Loucy (cell line): Measurements from ENCODE around the gene CHMP4B.

Source experiments
- EZH2phosphoT487 ChIP-seq: fragments of 200-600 bp; IDR thresholded peaks from 2 replicates; pipeline ENCODE4 v1.6.1; 2018; ENCODE audit warnings: antibody characterized with exemption, mild to moderate bottlenecking, moderate library complexity, borderline replicate concordance
- TF ChIP-seq, protein P1 (sequence below): fragments of 200-600 bp; sonication (generic); conservative IDR thresholded peaks from 2 replicates; pipeline ENCODE4 v1.5.1; 2014; ENCODE audit warnings: mild to moderate bottlenecking, antibody characterized with exemption, low read length

DNA sequence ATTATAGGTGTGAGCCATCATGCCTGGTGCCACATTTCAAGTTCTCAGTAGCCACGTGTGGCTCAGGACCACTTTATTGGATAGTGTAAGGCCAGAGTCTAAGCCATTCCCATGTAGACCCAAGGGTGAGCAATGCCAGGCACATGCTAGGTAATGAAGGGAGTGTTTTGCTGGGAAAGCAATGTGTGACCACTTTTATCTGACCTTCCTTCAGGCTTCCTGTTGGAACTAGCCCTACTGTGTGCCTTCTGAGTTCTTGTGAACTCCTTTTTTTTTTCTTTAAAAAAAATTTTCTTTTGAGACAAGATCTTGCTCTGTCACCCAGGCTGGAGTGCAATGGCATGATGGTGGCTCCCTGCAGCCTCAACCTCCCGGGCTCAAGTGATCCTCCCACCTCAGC is 46.0 kb upstream of the CHMP4B start:
- TF ChIP-seq, protein P1, sequence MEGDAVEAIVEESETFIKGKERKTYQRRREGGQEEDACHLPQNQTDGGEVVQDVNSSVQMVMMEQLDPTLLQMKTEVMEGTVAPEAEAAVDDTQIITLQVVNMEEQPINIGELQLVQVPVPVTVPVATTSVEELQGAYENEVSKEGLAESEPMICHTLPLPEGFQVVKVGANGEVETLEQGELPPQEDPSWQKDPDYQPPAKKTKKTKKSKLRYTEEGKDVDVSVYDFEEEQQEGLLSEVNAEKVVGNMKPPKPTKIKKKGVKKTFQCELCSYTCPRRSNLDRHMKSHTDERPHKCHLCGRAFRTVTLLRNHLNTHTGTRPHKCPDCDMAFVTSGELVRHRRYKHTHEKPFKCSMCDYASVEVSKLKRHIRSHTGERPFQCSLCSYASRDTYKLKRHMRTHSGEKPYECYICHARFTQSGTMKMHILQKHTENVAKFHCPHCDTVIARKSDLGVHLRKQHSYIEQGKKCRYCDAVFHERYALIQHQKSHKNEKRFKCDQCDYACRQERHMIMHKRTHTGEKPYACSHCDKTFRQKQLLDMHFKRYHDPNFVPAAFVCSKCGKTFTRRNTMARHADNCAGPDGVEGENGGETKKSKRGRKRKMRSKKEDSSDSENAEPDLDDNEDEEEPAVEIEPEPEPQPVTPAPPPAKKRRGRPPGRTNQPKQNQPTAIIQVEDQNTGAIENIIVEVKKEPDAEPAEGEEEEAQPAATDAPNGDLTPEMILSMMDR, result no peak
- no peak for TF ChIP-seq EZH2phosphoT487
